Measurements from ENCODE around the gene TSTD2.
"Not testable (repeated sequence)": the region's sequence is repeated elsewhere in the genome, so short reads cannot be mapped to it uniquely, and the experiment has no call there.

TSTD2 gene

GRCh38 chr9:97593960-97594359 lies 39.2 kb downstream of the TSTD2 start:
- DNase-seq (ENCODE audit: low read depth), result no peak
- no peak for TF ChIP-seq CTCF (IDR thresholded peaks at IDR 0.05; ENCODE audit: insufficient read depth, low read depth, low read length, missing control alignments)
- no peak overlapping the region for H3K4me3 ChIP-seq (ENCODE audit: low read length)

DNA sequence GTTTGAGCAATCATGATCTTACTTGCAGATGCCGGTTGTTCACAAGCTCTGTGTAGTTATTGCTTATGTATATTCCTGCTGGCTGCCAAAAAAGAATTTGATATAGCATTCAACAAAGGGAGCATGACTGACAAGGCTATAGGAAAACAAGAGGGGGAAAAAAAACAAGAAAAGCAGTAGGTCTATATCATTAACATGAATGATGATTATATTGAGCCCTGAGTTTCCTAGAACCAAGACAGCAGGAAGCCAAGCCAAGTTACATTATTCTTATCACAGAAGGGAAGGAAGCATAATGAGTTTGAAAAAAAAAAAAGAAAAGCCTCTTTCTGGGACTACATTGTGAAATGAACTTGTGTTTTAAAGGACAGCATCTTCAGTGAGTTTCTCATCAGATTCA lies 41.0 kb downstream of the TSTD2 start:
- no peak overlapping the region for H3K4me3 ChIP-seq (ENCODE audit: low read length)
- DNase-seq (ENCODE audit: low read depth), result no peak
- no peak for TF ChIP-seq CTCF (IDR thresholded peaks at IDR 0.05; ENCODE audit: insufficient read depth, low read depth, low read length, missing control alignments)

- H3K4me3 ChIP-seq (ENCODE audit: low read length), result no peak overlapping the region
- DNase-seq (ENCODE audit: low read depth), result no peak
- TF ChIP-seq CTCF (IDR thresholded peaks at IDR 0.05; ENCODE audit: insufficient read depth, low read depth, low read length, missing control alignments), result no peak
Measured at GRCh38 chr9:97591535-97591934, 41.6 kb downstream of the TSTD2 start.

DNA sequence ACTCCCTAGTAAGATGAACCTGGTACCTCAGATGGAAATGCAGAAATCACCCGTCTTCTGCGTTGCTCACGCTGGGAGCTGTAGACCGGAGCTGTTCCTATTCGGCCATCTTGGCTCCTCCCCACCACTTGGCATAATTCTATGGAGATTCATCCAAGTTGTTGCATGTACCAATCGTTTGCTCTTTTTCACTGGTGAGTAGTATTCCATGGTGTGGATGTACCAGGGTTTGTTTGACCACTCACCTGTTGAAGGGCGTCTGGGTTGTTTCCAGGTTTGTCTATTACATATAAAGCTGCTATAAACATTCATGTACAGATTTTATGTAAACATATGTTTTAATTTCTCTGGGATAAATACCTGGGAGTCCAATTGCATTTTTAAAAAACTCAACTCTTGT lies 46.3 kb downstream of the TSTD2 start:
- DNase-seq (ENCODE audit: low read depth); H3K4me3 ChIP-seq (ENCODE audit: low read length): not testable (repeated sequence)

- not testable (repeated sequence) for DNase-seq (ENCODE audit: low read depth)
Measured at GRCh38 chr9:97584778-97585177, 48.4 kb downstream of the TSTD2 start.

GRCh38 chr9:97581590-97581989 lies 51.6 kb downstream of the TSTD2 start:
- H3K4me3 ChIP-seq (ENCODE audit: low read length); DNase-seq (ENCODE audit: low read depth): not testable (repeated sequence)

More at GRCh38 chr9:97584778-97585177, 48.4 kb downstream of the TSTD2 start:
- H3K4me3 ChIP-seq (ENCODE audit: low read length), result not testable (repeated sequence)

DNA sequence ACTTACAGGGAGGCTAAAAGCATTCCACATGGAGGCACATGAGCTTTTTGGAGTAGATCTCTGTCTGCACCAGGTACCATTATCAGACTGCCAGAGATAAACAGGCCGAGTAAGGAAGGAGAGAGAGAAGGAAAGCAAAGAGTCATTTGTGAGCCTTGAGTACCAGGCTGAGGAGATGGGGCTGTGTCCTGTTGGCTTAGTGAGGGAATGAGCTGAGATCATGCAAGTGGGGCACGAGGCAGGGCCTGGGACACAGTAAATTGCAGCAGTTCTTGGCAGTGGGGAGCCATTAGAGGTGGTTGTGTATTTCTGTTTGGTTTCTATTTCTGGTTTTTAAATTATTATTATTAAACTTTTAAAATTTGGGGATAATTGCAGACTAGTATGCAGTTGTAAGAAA lies 53.3 kb downstream of the TSTD2 start:
- DNase-seq (ENCODE audit: low read depth), result no peak
- TF ChIP-seq CTCF (IDR thresholded peaks at IDR 0.05; ENCODE audit: insufficient read depth, low read depth, low read length, missing control alignments), result no peak
- no peak overlapping the region for H3K4me3 ChIP-seq (ENCODE audit: low read length)

DNA sequence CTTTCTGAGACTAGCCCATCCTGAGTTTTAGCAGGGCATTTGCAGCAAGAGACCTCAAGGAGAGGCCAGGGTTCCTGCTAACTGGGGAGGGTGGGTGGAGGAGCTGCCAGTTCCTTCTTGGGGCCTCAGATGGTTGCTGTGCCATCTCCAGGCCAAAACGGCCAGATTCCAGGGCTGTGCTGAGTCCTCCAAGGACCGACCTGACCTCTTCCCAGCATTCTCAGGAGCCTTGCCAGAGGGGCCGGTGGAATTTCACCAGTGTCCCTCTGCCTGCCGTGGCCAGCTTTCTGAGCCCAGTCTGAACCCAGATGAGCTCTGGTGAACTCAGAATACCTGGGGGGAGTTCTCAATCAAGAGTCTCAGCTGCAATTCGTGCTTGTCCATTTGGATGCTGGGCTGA lies 54.3 kb downstream of the TSTD2 start:
- H3K4me3 ChIP-seq (ENCODE audit: low read length), result no peak overlapping the region
- TF ChIP-seq CTCF (IDR thresholded peaks at IDR 0.05; ENCODE audit: insufficient read depth, low read depth, low read length, missing control alignments), result no peak
- no peak for DNase-seq (ENCODE audit: low read depth)

DNA sequence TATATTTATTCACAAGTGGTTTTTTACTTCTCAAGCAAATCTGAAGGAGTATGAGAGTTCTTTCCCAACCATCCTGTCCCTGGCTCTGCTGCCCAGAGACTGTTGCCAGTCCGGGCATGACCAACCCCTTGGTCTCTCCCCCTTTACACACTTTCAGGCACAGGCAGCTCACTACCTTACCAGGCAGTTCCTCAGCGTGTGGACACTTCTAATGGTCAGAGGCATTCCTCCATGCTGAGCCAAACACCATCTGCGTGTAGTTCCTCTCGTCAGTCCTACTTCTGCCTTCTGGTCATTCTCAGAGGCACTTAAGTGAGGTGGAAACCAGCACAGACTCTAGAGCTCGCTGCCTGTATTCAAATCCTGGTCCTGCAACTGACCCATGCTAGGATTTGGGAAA lies 56.1 kb downstream of the TSTD2 start:
- no peak overlapping the region for H3K4me3 ChIP-seq (ENCODE audit: low read length)
- DNase-seq (ENCODE audit: low read depth), result no peak
- TF ChIP-seq CTCF (IDR thresholded peaks at IDR 0.05; ENCODE audit: insufficient read depth, low read depth, low read length, missing control alignments), result no peak
